Astrocyte of the cerebellum (primary cell): Measurements from ENCODE around the gene NCOA5.
A peak's percentile ranks its signal among the peaks of the same experiment; 100 is the strongest.

Experiments
- DNase-seq: peaks from one replicate; pipeline ENCODE4 v3.0.0-alpha.2; 2011; ENCODE audit warnings: low read depth
- H3K4me3 ChIP-seq: 2 replicates; pipeline ENCODE4 v1.5.1; 2011; ENCODE audit warnings: mild to moderate bottlenecking, low read depth, low read length, moderate library complexity
- CTCF ChIP-seq: IDR thresholded peaks from 2 replicates; pipeline ENCODE4 v1.5.1; 2012; ENCODE audit warnings: low read length, low read depth, moderate library complexity, mild to moderate bottlenecking; ENCODE audit errors: missing control alignments
- in situ Hi-C: cut with HindIII; loops from 2 replicates; pipeline ENCODE4 v1.10.0; 2017; ENCODE audit warnings: low sequenced_read_pairs

Gene NCOA5

GRCh38 chr20:46126440-46127056 lies 36.8 kb upstream of the NCOA5 start:
- in situ Hi-C loops: no loop called here
- no peak overlapping the region for H3K4me3 ChIP-seq
- DNase-seq: no peak
- no peak for TF ChIP-seq CTCF

GRCh38 chr20:46123482-46124245 lies 33.9 kb upstream of the NCOA5 start:
- no peak for TF ChIP-seq CTCF
- no peak overlapping the region for H3K4me3 ChIP-seq
- in situ Hi-C loops: no loop called here
- no peak for DNase-seq

GRCh38 chr20:46122516-46123481 lies 33.0 kb upstream of the NCOA5 start:
- no peak for DNase-seq

GRCh38 chr20:46122071-46122470 lies 32.3 kb upstream of the NCOA5 start:
- in situ Hi-C loops: no loop called here
- DNase-seq: peak; percentile 68
- no peak overlapping the region for H3K4me3 ChIP-seq
- no peak for TF ChIP-seq CTCF

More at GRCh38 chr20:46122516-46123481, 33.0 kb upstream of the NCOA5 start:
- no peak overlapping the region for H3K4me3 ChIP-seq
- in situ Hi-C loops: no loop called here
- no peak for TF ChIP-seq CTCF

- no peak for DNase-seq
- no peak for TF ChIP-seq CTCF
- no peak overlapping the region for H3K4me3 ChIP-seq
- in situ Hi-C loops: no loop called here
These were observed 31.6 kb upstream of the NCOA5 start for GRCh38 chr20:46121184-46121930.

- in situ Hi-C loops: no loop called here
- no peak for TF ChIP-seq CTCF
- no peak overlapping the region for H3K4me3 ChIP-seq
- no peak for DNase-seq
These were observed 30.4 kb upstream of the NCOA5 start for GRCh38 chr20:46120136-46120535.
